Thyroid gland (tissue), 4 donors: ENCODE results near the gene MGMT.

Experiments used
- CTCF ChIP-seq, 6 experiments: fragments of 200-600 bp in 3 of 6; fragments of 450-650 bp in 3 of 6; sonication (generic) in 3 of 6; IDR thresholded peaks; one replicate each; pipeline ENCODE4 v1.5.1; 2016 to 2019; ENCODE audit warnings: antibody characterized with exemption in 6 of 6, mild to moderate bottlenecking in 2 of 6, inconsistent platforms in 1 of 6, moderate library complexity in 1 of 6
- POLR2A ChIP-seq, 2 donors: fragments of 450-650 bp; IDR thresholded peaks; one replicate each; pipeline ENCODE4 v1.6.1; 2017; ENCODE audit warnings: antibody characterized with exemption in 2 of 2, mild to moderate bottlenecking in 2 of 2, moderate library complexity in 1 of 2

- TF ChIP-seq CTCF (IDR thresholded peaks at IDR 0.05) (no peak), POLR2A (IDR thresholded peaks at IDR 0.05) (no peak)
Measured at GRCh38 chr10:129774736-129775401, 307.8 kb downstream of the MGMT start.
